DND-41 (cell line): ENCODE data around the gene ATF6.
"Not testable (repeated sequence)": the region's sequence is repeated elsewhere in the genome, so short reads cannot be mapped to it uniquely, and the experiment has no call there.

Experiments
- ATAC-seq: fragments of 200-7000 bp; cut with Tn5 transposase; 3 replicates; pipeline ENCODE4 v1.9.1; 2021; ENCODE audit warnings: low read depth; ENCODE audit not compliant: insufficient read depth
- DNase-seq: peaks from one replicate; pipeline ENCODE4 v3.0.0-alpha.2; 2020
- H2AFZ ChIP-seq: 2 replicates; pipeline ENCODE4 v1.6.0; 2012; ENCODE audit warnings: low read depth, low read length
- H3K27ac ChIP-seq: 2 replicates; pipeline ENCODE4 v1.5.1; 2012; ENCODE audit warnings: low read length, inconsistent platforms
- H3K27me3 ChIP-seq: fragments of 200-600 bp; sonication (generic); 2 replicates; pipeline ENCODE4 v1.6.0; 2012; ENCODE audit warnings: low read length, mild to moderate bottlenecking, inconsistent platforms; ENCODE audit not compliant: insufficient read depth, poor library complexity
- H3K36me3 ChIP-seq: 2 replicates; pipeline ENCODE4 v1.5.1; 2012; ENCODE audit warnings: low read length, inconsistent platforms; ENCODE audit not compliant: insufficient read depth
- H3K4me1 ChIP-seq: 2 replicates; pipeline ENCODE4 v1.5.1; 2012; ENCODE audit warnings: mild to moderate bottlenecking, low read length; ENCODE audit not compliant: insufficient read depth
- H3K4me2 ChIP-seq: 2 replicates; pipeline ENCODE4 v1.6.0; 2012; ENCODE audit warnings: mild to moderate bottlenecking, moderate library complexity, low read length, inconsistent platforms; ENCODE audit not compliant: insufficient read depth
- H3K4me3 ChIP-seq, 2 experiments: fragments of 200-600 bp in 1 of 2; shearing (Covaris generic) in 1 of 2; 2 replicates each; pipeline ENCODE4 v1.5.1; 2012 to 2016; ENCODE audit warnings: inconsistent platforms in 2 of 2, low read length in 2 of 2, mild to moderate bottlenecking in 2 of 2, low read depth in 1 of 2, moderate library complexity in 1 of 2
- H3K79me2 ChIP-seq: 2 replicates; pipeline ENCODE4 v1.6.0; 2012; ENCODE audit warnings: low read length, inconsistent platforms; ENCODE audit not compliant: insufficient read depth
- H3K9ac ChIP-seq: 2 replicates; pipeline ENCODE4 v1.6.0; 2012; ENCODE audit warnings: low read depth, mild to moderate bottlenecking, inconsistent platforms, low read length, moderate library complexity
- H3K9me3 ChIP-seq: 2 replicates; pipeline ENCODE4 v1.5.1; 2012; ENCODE audit warnings: low read length, moderate library complexity, mild to moderate bottlenecking, inconsistent platforms; ENCODE audit not compliant: insufficient read depth, severe bottlenecking
- H4K20me1 ChIP-seq: 2 replicates; pipeline ENCODE4 v1.6.0; 2012; ENCODE audit warnings: low read length; ENCODE audit not compliant: insufficient read depth
- CTCF ChIP-seq: IDR thresholded peaks from 2 replicates; pipeline ENCODE4 v1.5.1; 2012; ENCODE audit warnings: borderline replicate concordance, low read length, moderate library complexity, mild to moderate bottlenecking; ENCODE audit not compliant: poor library complexity, severe bottlenecking; ENCODE audit errors: extremely low read depth
- EZH2 ChIP-seq: IDR thresholded peaks from 3 replicates; pipeline ENCODE4 v1.6.1; 2012; ENCODE audit warnings: borderline replicate concordance, low read depth, mild to moderate bottlenecking, moderate library complexity, low read length, inconsistent platforms; ENCODE audit not compliant: severe bottlenecking

Gene ATF6

GRCh38 chr1:161825831-161826230 lies 59.7 kb downstream of the ATF6 start:
- Histone ChIP-seq H3K27ac (no peak overlapping the region), H3K4me2 (no peak overlapping the region), H3K27me3 (no peaks in the 10 kb centered on the region), H3K4me3 (no peak overlapping the region), H3K79me2 (no peaks in the 10 kb centered on the region), H3K36me3 (peaks cover 32% of the 10 kb centered on the region), H4K20me1 (no peaks in the 10 kb centered on the region), H3K9ac (no peak overlapping the region), H3K4me1 (no peaks in the 10 kb centered on the region), H3K9me3 (no peaks in the 10 kb centered on the region), H2AFZ (no peak overlapping the region)
- TF ChIP-seq CTCF = no peak
- no peak for TF ChIP-seq EZH2
- DNase-seq (no peak), ATAC-seq (no peak)

GRCh38 chr1:161826478-161826877 lies 60.4 kb downstream of the ATF6 start:
- Histone ChIP-seq H3K4me2 (no peak overlapping the region), H3K27ac (no peak overlapping the region), H3K4me1 (no peaks in the 10 kb centered on the region), H4K20me1 (no peaks in the 10 kb centered on the region), H3K4me3 (no peak overlapping the region), H3K9me3 (no peaks in the 10 kb centered on the region), H3K9ac (no peak overlapping the region), H2AFZ (no peak overlapping the region), H3K79me2 (no peaks in the 10 kb centered on the region), H3K27me3 (no peaks in the 10 kb centered on the region), H3K36me3 (peaks cover 28% of the 10 kb centered on the region)
- ATAC-seq (no peak), DNase-seq (no peak)
- TF ChIP-seq EZH2 (no peak), CTCF (no peak)

- Histone ChIP-seq H4K20me1 (no peaks in the 10 kb centered on the region), H3K4me1 (no peaks in the 10 kb centered on the region), H2AFZ (no peak overlapping the region), H3K4me3 (no peak overlapping the region), H3K79me2 (no peaks in the 10 kb centered on the region), H3K4me2 (no peak overlapping the region), H3K27me3 (no peaks in the 10 kb centered on the region), H3K36me3 (peaks cover 26% of the 10 kb centered on the region), H3K9ac (no peak overlapping the region), H3K9me3 (no peaks in the 10 kb centered on the region), H3K27ac (no peak overlapping the region)
- no peak for DNase-seq
- no peak for TF ChIP-seq EZH2
- no peak for TF ChIP-seq CTCF
- ATAC-seq = no peak
Observed at GRCh38 chr1:161827786-161828185, 61.7 kb downstream of the ATF6 start.

GRCh38 chr1:161832299-161832907 lies 66.3 kb downstream of the ATF6 start:
- not testable (repeated sequence) for DNase-seq, H4K20me1 ChIP-seq, H2AFZ ChIP-seq, H3K4me3 ChIP-seq, H3K27ac ChIP-seq, H3K27me3 ChIP-seq, H3K9ac ChIP-seq, H3K9me3 ChIP-seq, H3K4me1 ChIP-seq, ATAC-seq, H3K79me2 ChIP-seq, H3K4me2 ChIP-seq
- peaks cover 12% of the 10 kb centered on the region; the same call in 1 of the 2 replicates for H3K36me3 ChIP-seq
